ENCODE measurements around the gene PPIB. TPM values are rescaled to one million over a fixed set of nuclear protein-coding genes. Genes with fewer than 3 reads are reported as not detected.

PPIB gene
- total RNA-seq, 6 donors from 2014 or later: 87.0 to 497 (median 286) TPM

- ATAC-seq (ENCODE audit: low FRiP score in 2 of 2) (no peak), DNase-seq (no peak)
- H3K36me3 ChIP-seq: peaks cover 5 to 49% (median 20%) of the 10 kb centered on the region in 4 donors
- no peaks in the 10 kb centered on the region for H3K27me3 ChIP-seq
- no peak overlapping the region for H3K27ac ChIP-seq
- no peaks in the 10 kb centered on the region for H3K9me3 ChIP-seq
- no peaks in the 10 kb centered on the region for H3K4me1 ChIP-seq
- TF ChIP-seq POLR2AphosphoS5 (IDR thresholded peaks at IDR 0.05) (no peak), EP300 (IDR thresholded peaks at IDR 0.05) (no peak), CTCF (IDR thresholded peaks at IDR 0.05) (no peak)
- no peak overlapping the region for H3K4me3 ChIP-seq
Measured at GRCh38 chr15:64205202-64205601, 42.4 kb upstream of the PPIB start.

- DNase-seq: no peak
- Histone ChIP-seq H3K4me3 (no peak overlapping the region), H3K36me3 (peaks cover 2 to 36% (median 5%) of the 10 kb centered on the region in 4 donors), H3K9me3 (no peaks in the 10 kb centered on the region), H3K27me3 (no peaks in the 10 kb centered on the region), H3K4me1 (no peaks in the 10 kb centered on the region), H3K27ac (no peak overlapping the region)
- ATAC-seq (ENCODE audit: low FRiP score in 2 of 2): peak in 1 of 2 donors; percentile 65
- WGBS, 2 donors: 82 to 90% methylated on average over 1 of the region's 1 CpG
- TF ChIP-seq POLR2A (IDR thresholded peaks at IDR 0.05) (no peak), POLR2AphosphoS5 (IDR thresholded peaks at IDR 0.05) (no peak), EP300 (IDR thresholded peaks at IDR 0.05) (no peak), CTCF (IDR thresholded peaks at IDR 0.05) (no peak)
Measured at GRCh38 chr15:64197425-64197824, 34.6 kb upstream of the PPIB start.

- ATAC-seq (ENCODE audit: low FRiP score in 2 of 2): no peak
- H3K27me3 ChIP-seq: no peaks in the 10 kb centered on the region
- 92 to 95% methylated on average over 6 of the region's 6 CpGs for WGBS, 2 donors
- no peak for DNase-seq
- H3K27ac ChIP-seq: no peak overlapping the region
- no peak overlapping the region for H3K4me3 ChIP-seq
- no peaks in the 10 kb centered on the region for H3K4me1 ChIP-seq
- H3K9me3 ChIP-seq: no peaks in the 10 kb centered on the region
- TF ChIP-seq POLR2AphosphoS5 (IDR thresholded peaks at IDR 0.05) (no peak), POLR2A (IDR thresholded peaks at IDR 0.05) (no peak), CTCF (IDR thresholded peaks at IDR 0.05) (no peak), EP300 (IDR thresholded peaks at IDR 0.05) (no peak)
- peaks cover 0 to 15% (median 0%) of the 10 kb centered on the region in 4 donors for H3K36me3 ChIP-seq
Measured at GRCh38 chr15:64193971-64194370, 31.1 kb upstream of the PPIB start.

GRCh38 chr15:64191971-64192830 lies 29.4 kb upstream of the PPIB start:
- no peak for TF ChIP-seq CTCF (IDR thresholded peaks at IDR 0.05)
- no peak for TF ChIP-seq POLR2AphosphoS5 (IDR thresholded peaks at IDR 0.05)
- TF ChIP-seq EP300 (IDR thresholded peaks at IDR 0.05): no peak
- no peak for TF ChIP-seq POLR2A (IDR thresholded peaks at IDR 0.05)
- Histone ChIP-seq H3K4me3 (no peak overlapping the region), H3K9me3 (no peaks in the 10 kb centered on the region), H3K27me3 (no peaks in the 10 kb centered on the region), H3K27ac (no peak overlapping the region), H3K4me1 (no peaks in the 10 kb centered on the region), H3K36me3 (peaks cover 0 to 23% (median 2%) of the 10 kb centered on the region in 4 donors)
- ATAC-seq (ENCODE audit: low FRiP score in 2 of 2): no peak
- no peak for DNase-seq
- 88 to 91% methylated on average over 5 of the region's 5 CpGs for WGBS, 2 donors
